Activated B cell treated with CpG ODN at 0.5 μM for 24 hours (primary cell): ENCODE results near the gene PPP2R2B. TPM values are rescaled to one million over a fixed set of nuclear protein-coding genes. Genes with fewer than 3 reads are reported as not detected.

Source experiments
- ATAC-seq: fragments of 200-7000 bp; cut with Tn5 transposase; one replicate; pipeline ENCODE4 v1.10.0; 2021; ENCODE audit warnings: low read depth, mild to moderate bottlenecking, moderate library complexity
- CTCF ChIA-PET: fragments of 350-600 bp; sonication (Branson Sonifier 250); formaldehyde crosslinking; loops from one replicate; lab custom pipeline; 2021; ENCODE audit warnings: antibody characterized with exemption; lab: Charles Lee
- POLR2A ChIA-PET: fragments of 350-600 bp; sonication (Branson Sonifier 250); formaldehyde crosslinking; loops from one replicate; lab custom pipeline; 2021; ENCODE audit warnings: antibody characterized with exemption; lab: Charles Lee
- DNase-seq: peaks from one replicate; pipeline ENCODE4 v3.0.0; 2022
- H3K27ac Mint-ChIP-seq: one replicate; pipeline ENCODE4 v1.8.0; 2020; ENCODE audit warnings: mixed read lengths
- H3K27me3 Mint-ChIP-seq: one replicate; pipeline ENCODE4 v1.8.0; 2021; ENCODE audit warnings: mixed read lengths
- H3K36me3 Mint-ChIP-seq: one replicate; pipeline ENCODE4 v1.8.0; 2021; ENCODE audit warnings: low read depth, mixed read lengths
- H3K4me1 Mint-ChIP-seq: one replicate; pipeline ENCODE4 v1.8.0; 2021; ENCODE audit warnings: mixed read lengths
- H3K4me3 Mint-ChIP-seq: one replicate; pipeline ENCODE4 v1.8.0; 2020; ENCODE audit warnings: mild to moderate bottlenecking, mixed read lengths
- H3K9me3 Mint-ChIP-seq: one replicate; pipeline ENCODE4 v1.8.0; 2020; ENCODE audit warnings: mixed read lengths
- CTCF ChIP-seq: fragments of 200-600 bp; IDR thresholded peaks from one replicate; pipeline ENCODE4 v1.8.0; 2022; ENCODE audit warnings: antibody characterized with exemption, mild to moderate bottlenecking
- intact Hi-C: fragments of 100-400 bp; cut with micrococcal nuclease; formaldehyde crosslinking; loops from one replicate; pipeline ENCODE4 v1.15.1; 2024
- total RNA-seq: library from RNA; stranded (reverse); gene quantifications from 2 replicates; pipeline ENCODE4 v1.2.3, GENCODE V29; 2022

PPP2R2B gene
- total RNA-seq, 1 donor from 2014 or later = not detected

- Mint-ChIP-seq H3K27ac (no peak overlapping the region), H3K4me1 (no peaks in the 10 kb centered on the region), H3K4me3 (no peak overlapping the region), H3K27me3 (no peaks in the 10 kb centered on the region), H3K36me3 (no peaks in the 10 kb centered on the region), H3K9me3 (no peaks in the 10 kb centered on the region)
- intact Hi-C loops = no loop called here
- TF ChIP-seq CTCF = no peak
- DNase-seq = no peak
- CTCF ChIA-PET = no interaction called here
- ATAC-seq = no peak
- POLR2A ChIA-PET = no interaction called here
Measured at GRCh38 chr5:146703499-146703898, 175.1 kb downstream of the PPP2R2B start.

DNA sequence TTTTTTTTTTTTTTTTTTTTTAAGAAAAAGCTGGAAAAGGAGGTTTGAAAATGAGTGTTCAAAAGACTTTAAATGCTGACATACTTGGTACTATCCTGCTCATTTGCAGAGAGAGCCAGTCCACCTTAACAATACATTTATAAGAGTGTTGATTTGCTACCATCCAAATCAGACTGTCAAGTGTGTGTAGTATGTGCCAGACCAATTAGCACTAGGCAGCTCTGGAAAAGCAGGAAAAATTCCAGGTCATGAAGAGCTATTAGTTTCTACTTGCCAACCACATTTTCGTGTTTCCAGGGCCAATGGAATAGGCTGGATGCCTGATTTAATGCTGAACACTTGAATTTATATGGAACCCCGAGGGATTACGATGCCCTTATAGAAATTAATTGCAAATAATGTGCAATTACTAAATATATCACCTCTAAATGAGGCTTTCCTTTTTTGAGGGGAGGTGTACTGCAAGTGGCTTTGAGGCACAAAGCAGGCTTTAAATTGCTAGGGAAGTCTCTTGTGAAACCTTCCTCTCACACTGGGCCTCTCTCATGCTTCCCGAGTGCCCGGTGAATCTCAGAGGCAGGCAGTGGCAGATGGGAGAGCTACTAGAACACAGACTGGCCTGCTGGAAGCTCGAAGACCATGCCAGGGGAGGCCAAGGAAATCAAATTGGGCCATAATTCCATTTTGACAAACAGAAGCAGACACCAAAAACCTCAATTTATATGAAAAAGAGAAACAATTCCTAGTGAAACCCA lies 178.7 kb downstream of the PPP2R2B start:
- ATAC-seq = no peak
- no peaks in the 10 kb centered on the region for H3K36me3 Mint-ChIP-seq
- POLR2A ChIA-PET = no interaction called here

GRCh38 chr5:146699138-146699537 lies 179.4 kb downstream of the PPP2R2B start:
- intact Hi-C loops = no loop called here
- Mint-ChIP-seq H3K27me3 (no peaks in the 10 kb centered on the region), H3K27ac (no peak overlapping the region), H3K36me3 (no peaks in the 10 kb centered on the region), H3K4me1 (no peaks in the 10 kb centered on the region), H3K4me3 (no peak overlapping the region), H3K9me3 (no peaks in the 10 kb centered on the region)
- ChIA-PET POLR2A (no interaction called here), CTCF (no interaction called here)
- no peak for TF ChIP-seq CTCF
- DNase-seq (no peak), ATAC-seq (no peak)

More for the DNA sequence above, 178.7 kb downstream of the PPP2R2B start:
- H3K4me3 Mint-ChIP-seq = no peak overlapping the region
- H3K27ac Mint-ChIP-seq = no peak overlapping the region
- no peaks in the 10 kb centered on the region for H3K9me3 Mint-ChIP-seq
- intact Hi-C loops = no loop called here
- CTCF ChIA-PET = no interaction called here
- no peaks in the 10 kb centered on the region for H3K4me1 Mint-ChIP-seq
- no peaks in the 10 kb centered on the region for H3K27me3 Mint-ChIP-seq
- DNase-seq = no peak
- TF ChIP-seq CTCF = no peak

GRCh38 chr5:146698651-146699050 lies 179.9 kb downstream of the PPP2R2B start:
- ATAC-seq (no peak), DNase-seq (no peak)
- intact Hi-C loops = no loop called here
- TF ChIP-seq CTCF = no peak
- H3K27me3 Mint-ChIP-seq = no peaks in the 10 kb centered on the region
- H3K4me1 Mint-ChIP-seq = no peaks in the 10 kb centered on the region
- no peak overlapping the region for H3K27ac Mint-ChIP-seq
- no peak overlapping the region for H3K4me3 Mint-ChIP-seq
- H3K36me3 Mint-ChIP-seq = no peaks in the 10 kb centered on the region
- H3K9me3 Mint-ChIP-seq = no peaks in the 10 kb centered on the region
- ChIA-PET CTCF (no interaction called here), POLR2A (no interaction called here)

DNA sequence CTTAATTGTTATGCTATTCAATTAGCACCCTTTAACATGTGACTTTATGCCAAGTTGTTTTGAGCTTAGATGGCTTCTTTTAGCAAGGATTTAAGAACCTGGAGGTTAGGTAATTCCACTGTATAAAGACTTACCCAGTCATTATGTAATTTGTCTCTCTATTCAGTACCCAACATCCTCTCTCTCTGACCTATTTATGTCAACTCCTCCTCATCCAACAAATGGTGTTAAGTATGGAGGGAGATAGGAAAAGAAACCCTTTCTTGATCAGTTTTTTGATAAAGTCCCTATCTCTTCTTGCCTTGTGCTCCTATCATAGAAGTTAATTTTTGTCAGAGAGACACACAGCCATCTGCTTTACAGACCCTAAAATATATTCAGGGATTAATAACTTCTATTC lies 181.3 kb downstream of the PPP2R2B start:
- no peaks in the 10 kb centered on the region for H3K36me3 Mint-ChIP-seq
- H3K9me3 Mint-ChIP-seq = peaks cover 2% of the 10 kb centered on the region
- CTCF ChIA-PET = no interaction called here
- no peaks in the 10 kb centered on the region for H3K4me1 Mint-ChIP-seq
- TF ChIP-seq CTCF = no peak
- POLR2A ChIA-PET = no interaction called here
- ATAC-seq = no peak
- H3K27me3 Mint-ChIP-seq = no peaks in the 10 kb centered on the region
- intact Hi-C loops = no loop called here
- no peak for DNase-seq
- H3K4me3 Mint-ChIP-seq = no peak overlapping the region
- H3K27ac Mint-ChIP-seq = no peak overlapping the region
